Measurements from ENCODE around the gene TIAL1. TPM values are rescaled to one million over a fixed set of nuclear protein-coding genes. Genes with fewer than 3 reads are reported as not detected.

Gene TIAL1
- total RNA-seq, 3 donors from 2014 or later, result 73.3 to 110 (median 76.4) TPM

DNA sequence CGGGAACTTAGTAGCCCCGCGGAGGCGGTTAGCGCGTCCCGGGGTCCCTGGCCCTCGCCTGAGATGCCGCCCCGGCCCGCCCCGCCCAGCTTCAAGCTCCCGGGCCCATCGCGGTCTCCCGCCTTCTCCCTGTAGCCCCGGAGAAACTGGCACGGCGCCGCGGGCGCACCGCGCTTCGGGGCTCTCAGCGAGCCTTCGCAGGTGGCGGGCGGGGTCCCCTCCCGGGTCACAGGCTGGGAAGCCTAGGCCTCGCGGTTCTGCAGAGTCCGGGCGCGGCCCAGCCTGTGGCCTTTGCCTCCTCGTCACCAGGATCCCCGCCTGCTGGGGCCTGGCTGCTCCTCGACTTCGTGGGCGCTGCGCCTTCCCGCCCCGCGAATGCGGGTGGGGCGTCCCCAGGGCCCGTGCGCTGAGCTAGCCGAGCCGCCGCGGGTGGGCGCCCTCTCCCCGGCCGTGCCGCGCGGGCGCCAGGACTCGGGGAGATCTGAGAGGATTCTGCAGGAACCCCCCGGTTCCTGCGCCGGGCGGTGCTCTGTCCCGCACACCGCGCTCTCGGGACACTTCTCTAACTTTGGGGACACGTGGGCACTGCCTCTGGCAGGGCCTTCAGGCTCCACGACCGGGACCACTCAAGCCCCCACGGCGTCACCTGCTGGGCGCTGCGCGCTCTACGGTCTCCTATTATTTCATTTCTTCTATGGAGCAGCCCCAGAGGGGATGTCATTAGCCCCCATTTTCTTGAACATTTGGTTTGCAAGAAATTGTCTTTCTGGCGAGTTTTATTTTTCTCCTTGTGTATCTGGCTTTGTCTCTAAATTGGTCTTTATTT, 53.6 kb downstream of the TIAL1 start:
- TF ChIP-seq POLR2AphosphoS5 (IDR thresholded peaks at IDR 0.05) (no peak), POLR2A (IDR thresholded peaks at IDR 0.05) (no peak)
- TF ChIP-seq, protein P1, sequence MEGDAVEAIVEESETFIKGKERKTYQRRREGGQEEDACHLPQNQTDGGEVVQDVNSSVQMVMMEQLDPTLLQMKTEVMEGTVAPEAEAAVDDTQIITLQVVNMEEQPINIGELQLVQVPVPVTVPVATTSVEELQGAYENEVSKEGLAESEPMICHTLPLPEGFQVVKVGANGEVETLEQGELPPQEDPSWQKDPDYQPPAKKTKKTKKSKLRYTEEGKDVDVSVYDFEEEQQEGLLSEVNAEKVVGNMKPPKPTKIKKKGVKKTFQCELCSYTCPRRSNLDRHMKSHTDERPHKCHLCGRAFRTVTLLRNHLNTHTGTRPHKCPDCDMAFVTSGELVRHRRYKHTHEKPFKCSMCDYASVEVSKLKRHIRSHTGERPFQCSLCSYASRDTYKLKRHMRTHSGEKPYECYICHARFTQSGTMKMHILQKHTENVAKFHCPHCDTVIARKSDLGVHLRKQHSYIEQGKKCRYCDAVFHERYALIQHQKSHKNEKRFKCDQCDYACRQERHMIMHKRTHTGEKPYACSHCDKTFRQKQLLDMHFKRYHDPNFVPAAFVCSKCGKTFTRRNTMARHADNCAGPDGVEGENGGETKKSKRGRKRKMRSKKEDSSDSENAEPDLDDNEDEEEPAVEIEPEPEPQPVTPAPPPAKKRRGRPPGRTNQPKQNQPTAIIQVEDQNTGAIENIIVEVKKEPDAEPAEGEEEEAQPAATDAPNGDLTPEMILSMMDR (IDR thresholded peaks at IDR 0.05), result no peak

DNA sequence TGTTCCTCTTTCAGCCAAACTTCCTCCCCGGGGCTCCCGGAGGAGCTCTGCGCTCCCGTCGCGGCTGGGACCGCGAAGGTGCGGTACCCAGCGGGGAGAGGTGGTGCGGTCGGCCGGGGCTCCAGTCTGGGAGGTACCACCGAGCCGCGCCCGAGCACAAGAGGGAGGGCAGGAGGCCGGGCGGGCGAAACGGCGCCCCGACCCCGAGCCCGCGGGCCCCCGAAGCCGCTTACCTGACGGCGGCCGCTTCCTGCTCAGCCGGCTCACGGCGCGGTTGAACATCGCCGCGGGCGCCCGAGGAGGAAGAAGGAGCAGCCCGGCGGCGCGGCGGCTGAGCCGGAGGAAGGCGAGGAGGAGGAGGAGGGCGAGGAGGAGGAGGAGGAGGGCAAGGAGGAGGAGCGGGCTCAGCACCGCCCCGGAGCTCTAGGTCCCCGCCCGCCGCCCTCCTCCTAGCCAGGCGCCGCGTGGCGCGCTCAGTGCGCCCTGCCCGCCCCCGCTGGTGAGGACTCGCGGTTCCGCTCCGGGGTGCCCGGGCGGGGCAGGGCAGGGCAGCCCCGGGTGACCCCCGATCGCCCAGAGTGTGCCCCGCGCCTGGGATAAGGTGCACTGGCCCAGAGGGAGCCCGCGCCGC, 54.3 kb downstream of the TIAL1 start, which contains the start of gene RGS10:
TSS of gene RGS10 (minus strand) at position 363 of the 631 bp plus-strand sequence. CDS start at position 282, 81 bp downstream.
- TF ChIP-seq POLR2A (IDR thresholded peaks at IDR 0.05), result no peak
- no peak for TF ChIP-seq POLR2AphosphoS5 (IDR thresholded peaks at IDR 0.05)
- TF ChIP-seq, protein P1 (IDR thresholded peaks at IDR 0.05), result no peak
- Histone ChIP-seq H3K4me3 (peak within 1 kb of the TSS; percentile 75 to 93 (median 76)), H3K4me1 (no peaks in the 10 kb centered on the region), H3K9me3 (no peaks in the 10 kb centered on the region), H3K27ac (peak within 1 kb of the TSS; percentile 50 to 75), H3K36me3 (no peaks in the 10 kb centered on the region), H3K27me3 (no peaks in the 10 kb centered on the region)
- intact Hi-C loops (cut with DNase I; ENCODE audit: low total_unique reads), result no loop called here
- DNase-seq (ENCODE audit: low spot score in 2 of 2), result peak in 1 of 2 donors; percentile 52

More for the DNA sequence above, 53.6 kb downstream of the TIAL1 start:
- H3K4me3 ChIP-seq, result peak overlapping the region; percentile 75 to 93 (median 76)
- no peaks in the 10 kb centered on the region for H3K27me3 ChIP-seq
- peak overlapping the region; percentile 50 to 75 for H3K27ac ChIP-seq
- no peaks in the 10 kb centered on the region for H3K36me3 ChIP-seq
- no peaks in the 10 kb centered on the region for H3K4me1 ChIP-seq
- intact Hi-C loops (cut with DNase I; ENCODE audit: low total_unique reads), result no loop called here
- DNase-seq (ENCODE audit: low spot score in 2 of 2), result no peak
- H3K9me3 ChIP-seq, result no peaks in the 10 kb centered on the region

DNA sequence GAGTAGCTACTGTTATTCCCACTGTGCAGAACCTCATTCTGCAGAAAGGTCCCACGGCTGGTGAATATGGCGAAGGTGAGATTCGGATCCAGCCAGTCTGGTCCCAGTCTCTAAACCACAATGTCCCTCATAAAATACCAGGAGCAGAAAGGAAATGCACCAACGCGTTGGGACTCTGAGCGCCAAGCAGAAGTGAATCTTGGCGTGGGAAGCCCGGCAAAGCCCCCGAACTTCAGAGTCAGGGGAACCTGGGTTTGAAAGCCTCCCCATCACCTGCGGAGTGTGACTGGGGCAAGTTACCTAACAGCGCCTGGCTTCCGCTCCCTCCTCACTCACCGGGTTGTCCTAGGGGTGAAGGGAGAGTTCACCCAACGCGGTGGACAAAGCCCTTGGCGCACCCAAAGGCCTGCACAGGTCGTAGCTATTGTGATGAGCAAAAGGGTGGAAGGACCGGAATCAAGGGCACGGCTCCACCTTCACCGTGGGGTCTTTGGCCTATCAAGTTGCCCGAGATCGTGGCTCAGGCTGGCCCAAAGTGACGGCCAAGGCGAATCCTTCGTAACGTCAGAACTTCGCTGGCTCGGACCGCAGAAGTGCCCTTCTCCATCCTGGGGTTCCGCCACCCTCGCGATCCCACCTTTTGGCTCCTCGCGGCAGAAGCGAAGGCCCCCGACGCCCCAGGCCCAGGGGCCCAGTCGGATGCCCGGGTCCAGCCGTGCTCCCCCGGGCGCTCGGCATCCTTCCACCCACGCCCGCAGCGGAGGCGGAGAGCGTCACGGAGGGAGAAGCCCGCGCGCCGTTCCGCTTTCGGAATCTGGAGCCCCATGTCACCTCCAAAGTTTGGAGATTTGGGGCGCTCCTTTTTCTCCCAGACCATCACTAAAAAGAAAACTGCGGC, 55.1 kb downstream of the TIAL1 start:
- no peaks in the 10 kb centered on the region for H3K36me3 ChIP-seq
- no peak for DNase-seq (ENCODE audit: low spot score in 2 of 2)
- intact Hi-C loops (cut with DNase I; ENCODE audit: low total_unique reads), result no loop called here
- no peaks in the 10 kb centered on the region for H3K4me1 ChIP-seq
- H3K27me3 ChIP-seq, result no peaks in the 10 kb centered on the region
- peak overlapping the region; percentile 50 to 75 for H3K27ac ChIP-seq
- TF ChIP-seq, protein P1 (IDR thresholded peaks at IDR 0.05), result no peak
- TF ChIP-seq POLR2A (IDR thresholded peaks at IDR 0.05), result no peak
- H3K9me3 ChIP-seq, result no peaks in the 10 kb centered on the region
- peak overlapping the region; percentile 75 to 93 (median 76) for H3K4me3 ChIP-seq

DNA sequence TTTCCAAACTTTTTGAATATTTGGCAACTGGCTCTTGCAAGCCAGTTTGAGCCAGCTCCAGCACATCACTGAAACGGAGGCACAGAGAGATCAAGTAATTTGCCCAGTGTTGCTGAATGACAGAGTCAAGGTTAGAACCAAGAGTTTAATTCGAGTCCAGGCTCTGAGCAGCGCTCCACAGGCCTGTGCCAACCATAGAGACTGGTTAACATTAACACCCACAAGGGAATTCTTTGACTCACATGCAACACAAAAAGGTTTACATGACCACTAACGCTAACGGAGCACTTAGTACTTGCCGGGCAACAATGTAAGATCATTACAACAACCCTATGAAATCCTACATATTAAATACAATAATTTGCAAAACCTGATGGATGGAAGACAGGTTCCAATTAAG, 55.7 kb downstream of the TIAL1 start:
- TF ChIP-seq, protein P1 (IDR thresholded peaks at IDR 0.05), result no peak
- TF ChIP-seq POLR2A (IDR thresholded peaks at IDR 0.05) (no peak), POLR2AphosphoS5 (IDR thresholded peaks at IDR 0.05) (no peak)
- H3K4me3 ChIP-seq, result peak overlapping the region in 2 of 3 donors; percentile 76 to 93
- H3K27ac ChIP-seq, result no peak overlapping the region
- intact Hi-C loops (cut with DNase I; ENCODE audit: low total_unique reads), result no loop called here
- no peaks in the 10 kb centered on the region for H3K27me3 ChIP-seq
- DNase-seq (ENCODE audit: low spot score in 2 of 2), result no peak
- no peaks in the 10 kb centered on the region for H3K36me3 ChIP-seq
- H3K4me1 ChIP-seq, result no peaks in the 10 kb centered on the region
- H3K9me3 ChIP-seq, result no peaks in the 10 kb centered on the region

Data from breast epithelium (tissue), 4 donors.